ENCODE data around the gene ARID4A.
"Not testable (repeated sequence)": the region's sequence is repeated elsewhere in the genome, so short reads cannot be mapped to it uniquely, and the experiment has no call there.

Gene ARID4A

GRCh38 chr14:58414845-58415244 is 116.5 kb downstream of the ARID4A start:
- intact Hi-C loops (cut with DNase I) = no loop called here
- no peak for DNase-seq

- intact Hi-C loops (cut with DNase I) = no loop called here
- no peak for DNase-seq
Observed at GRCh38 chr14:58415636-58416547, 117.5 kb downstream of the ARID4A start.

- intact Hi-C loops (cut with DNase I); DNase-seq: not testable (repeated sequence)
Observed at GRCh38 chr14:58416934-58417333, 118.6 kb downstream of the ARID4A start.

Measured in head of caudate nucleus (tissue), 42 donors.